Measurements from ENCODE around the gene SLC38A4. TPM values are rescaled to one million over a fixed set of nuclear protein-coding genes. Genes with fewer than 3 reads are reported as not detected.

The SLC38A4 gene
- total RNA-seq, 1 experiment from 2014 or later: not detected

DNA sequence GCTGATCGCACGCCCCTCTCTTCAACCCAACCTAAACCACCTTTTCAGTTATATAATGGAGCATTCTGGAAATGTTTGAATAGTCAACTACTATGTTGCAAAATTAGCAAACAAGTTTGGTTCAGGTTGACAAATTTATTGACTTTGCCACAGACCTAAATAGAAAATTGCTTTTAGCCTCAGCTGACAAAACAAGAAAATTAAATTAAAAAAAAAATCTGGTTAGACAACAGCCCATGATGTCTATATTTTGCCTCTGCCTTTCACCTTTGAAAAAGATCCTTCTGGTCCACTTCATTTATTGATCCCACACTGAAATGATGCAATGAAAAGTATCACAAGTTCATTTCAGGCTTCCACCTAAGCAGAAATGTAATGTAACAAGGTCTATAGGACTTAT lies 17.5 kb downstream of the SLC38A4 start (continued):
- TF ChIP-seq, protein P1, sequence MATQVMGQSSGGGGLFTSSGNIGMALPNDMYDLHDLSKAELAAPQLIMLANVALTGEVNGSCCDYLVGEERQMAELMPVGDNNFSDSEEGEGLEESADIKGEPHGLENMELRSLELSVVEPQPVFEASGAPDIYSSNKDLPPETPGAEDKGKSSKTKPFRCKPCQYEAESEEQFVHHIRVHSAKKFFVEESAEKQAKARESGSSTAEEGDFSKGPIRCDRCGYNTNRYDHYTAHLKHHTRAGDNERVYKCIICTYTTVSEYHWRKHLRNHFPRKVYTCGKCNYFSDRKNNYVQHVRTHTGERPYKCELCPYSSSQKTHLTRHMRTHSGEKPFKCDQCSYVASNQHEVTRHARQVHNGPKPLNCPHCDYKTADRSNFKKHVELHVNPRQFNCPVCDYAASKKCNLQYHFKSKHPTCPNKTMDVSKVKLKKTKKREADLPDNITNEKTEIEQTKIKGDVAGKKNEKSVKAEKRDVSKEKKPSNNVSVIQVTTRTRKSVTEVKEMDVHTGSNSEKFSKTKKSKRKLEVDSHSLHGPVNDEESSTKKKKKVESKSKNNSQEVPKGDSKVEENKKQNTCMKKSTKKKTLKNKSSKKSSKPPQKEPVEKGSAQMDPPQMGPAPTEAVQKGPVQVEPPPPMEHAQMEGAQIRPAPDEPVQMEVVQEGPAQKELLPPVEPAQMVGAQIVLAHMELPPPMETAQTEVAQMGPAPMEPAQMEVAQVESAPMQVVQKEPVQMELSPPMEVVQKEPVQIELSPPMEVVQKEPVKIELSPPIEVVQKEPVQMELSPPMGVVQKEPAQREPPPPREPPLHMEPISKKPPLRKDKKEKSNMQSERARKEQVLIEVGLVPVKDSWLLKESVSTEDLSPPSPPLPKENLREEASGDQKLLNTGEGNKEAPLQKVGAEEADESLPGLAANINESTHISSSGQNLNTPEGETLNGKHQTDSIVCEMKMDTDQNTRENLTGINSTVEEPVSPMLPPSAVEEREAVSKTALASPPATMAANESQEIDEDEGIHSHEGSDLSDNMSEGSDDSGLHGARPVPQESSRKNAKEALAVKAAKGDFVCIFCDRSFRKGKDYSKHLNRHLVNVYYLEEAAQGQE (IDR thresholded peaks at IDR 0.05; ENCODE audit: low read depth): no peak
- TF ChIP-seq SP1 (IDR thresholded peaks at IDR 0.05; ENCODE audit: low read depth): no peak
- TF ChIP-seq, protein P2, sequence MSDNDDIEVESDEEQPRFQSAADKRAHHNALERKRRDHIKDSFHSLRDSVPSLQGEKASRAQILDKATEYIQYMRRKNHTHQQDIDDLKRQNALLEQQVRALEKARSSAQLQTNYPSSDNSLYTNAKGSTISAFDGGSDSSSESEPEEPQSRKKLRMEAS (IDR thresholded peaks at IDR 0.05): no peak
- no peak for TF ChIP-seq JUND (IDR thresholded peaks at IDR 0.05)
- TF ChIP-seq, protein P3, sequence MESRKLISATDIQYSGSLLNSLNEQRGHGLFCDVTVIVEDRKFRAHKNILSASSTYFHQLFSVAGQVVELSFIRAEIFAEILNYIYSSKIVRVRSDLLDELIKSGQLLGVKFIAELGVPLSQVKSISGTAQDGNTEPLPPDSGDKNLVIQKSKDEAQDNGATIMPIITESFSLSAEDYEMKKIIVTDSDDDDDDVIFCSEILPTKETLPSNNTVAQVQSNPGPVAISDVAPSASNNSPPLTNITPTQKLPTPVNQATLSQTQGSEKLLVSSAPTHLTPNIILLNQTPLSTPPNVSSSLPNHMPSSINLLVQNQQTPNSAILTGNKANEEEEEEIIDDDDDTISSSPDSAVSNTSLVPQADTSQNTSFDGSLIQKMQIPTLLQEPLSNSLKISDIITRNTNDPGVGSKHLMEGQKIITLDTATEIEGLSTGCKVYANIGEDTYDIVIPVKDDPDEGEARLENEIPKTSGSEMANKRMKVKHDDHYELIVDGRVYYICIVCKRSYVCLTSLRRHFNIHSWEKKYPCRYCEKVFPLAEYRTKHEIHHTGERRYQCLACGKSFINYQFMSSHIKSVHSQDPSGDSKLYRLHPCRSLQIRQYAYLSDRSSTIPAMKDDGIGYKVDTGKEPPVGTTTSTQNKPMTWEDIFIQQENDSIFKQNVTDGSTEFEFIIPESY (IDR thresholded peaks at IDR 0.05; ENCODE audit: extremely low read depth, insufficient replicate concordance, low read length): no peak
- TF ChIP-seq RAD21 (IDR thresholded peaks at IDR 0.05; ENCODE audit: low read depth): no peak
- no peak for TF ChIP-seq CEBPB (IDR thresholded peaks at IDR 0.05; ENCODE audit: low read depth)
- TF ChIP-seq EGR1 (IDR thresholded peaks at IDR 0.05; ENCODE audit: low read depth): no peak
- TF ChIP-seq POLR2A (IDR thresholded peaks at IDR 0.05; ENCODE audit: borderline replicate concordance, extremely low read depth, insufficient read depth, insufficient read length): no peak
- TF ChIP-seq SIN3A (IDR thresholded peaks at IDR 0.05; ENCODE audit: low read depth): no peak
- TF ChIP-seq SRF (IDR thresholded peaks at IDR 0.05; ENCODE audit: low read depth): no peak

DNA sequence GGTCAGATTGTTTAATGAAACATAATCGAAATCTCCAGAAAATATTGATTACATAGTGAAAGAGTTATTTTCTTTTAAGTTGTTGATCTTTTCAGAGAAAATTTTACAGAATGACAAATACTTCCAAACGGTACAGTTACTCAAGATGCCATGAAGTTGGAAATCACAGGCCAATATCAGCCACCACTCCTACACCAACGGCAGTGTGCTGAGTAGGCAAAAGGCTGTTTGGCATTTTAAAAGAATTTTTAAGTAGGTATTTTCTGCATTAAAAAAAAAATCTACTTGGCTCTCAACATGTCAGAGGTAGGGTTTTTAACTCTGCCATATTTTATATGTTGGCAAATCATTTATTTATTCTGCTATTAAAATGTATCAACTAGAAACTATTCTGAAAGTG lies 21.7 kb downstream of the SLC38A4 start:
- Histone ChIP-seq H3K36me3 (ENCODE audit: control insufficient read depth in 1 of 2, insufficient read depth in 2 of 2, low read length in 2 of 2) (no peaks in the 10 kb centered on the region), H4K20me1 (ENCODE audit: insufficient read depth) (no peaks in the 10 kb centered on the region), H2AFZ (ENCODE audit: low read depth, low read length, poor library complexity, severe bottlenecking) (no peak overlapping the region), H3K4me3 (replicated peaks in 1 of 2; ENCODE audit: low read depth in 1 of 2, low read length in 2 of 2) (no peak overlapping the region), H3K4me2 (ENCODE audit: low read length) (no peak overlapping the region), H3K9me3 (ENCODE audit: control insufficient read depth in 1 of 2, insufficient read depth in 1 of 2, low read depth in 1 of 2, low read length in 2 of 2) (no peaks in the 10 kb centered on the region), H3K9me2 (ENCODE audit: insufficient read depth) (no peaks in the 10 kb centered on the region), H3K27ac (ENCODE audit: low read depth, low read length) (no peak overlapping the region), H3K9ac (ENCODE audit: low read length) (no peak overlapping the region), H3K79me2 (ENCODE audit: insufficient read depth, low read length) (no peaks in the 10 kb centered on the region), H3K27me3 (ENCODE audit: insufficient read depth, low read length) (no peaks in the 10 kb centered on the region), H3K4me1 (ENCODE audit: control insufficient read depth in 1 of 2, insufficient read depth in 2 of 2, low read length in 2 of 2) (no peaks in the 10 kb centered on the region)
- TF ChIP-seq CEBPB (IDR thresholded peaks at IDR 0.05; ENCODE audit: low read depth) (no peak), POLR2A (IDR thresholded peaks at IDR 0.05; ENCODE audit: borderline replicate concordance, extremely low read depth, insufficient read depth, insufficient read length) (no peak), JUND (IDR thresholded peaks at IDR 0.05) (no peak), CBX3 (IDR thresholded peaks at IDR 0.05; ENCODE audit: low read depth) (no peak), ZFX (IDR thresholded peaks at IDR 0.05) (no peak), EZH2 (IDR thresholded peaks at IDR 0.05) (no peak)
- TF ChIP-seq, protein P3 (IDR thresholded peaks at IDR 0.05; ENCODE audit: extremely low read depth, insufficient replicate concordance, low read length): no peak
- ChIA-PET CTCF (interaction anchor here (0.7 kb wide), 1 partner anchor 15 kb away, joined by 3 read pairs; no protein-coding TSS in a partner anchor), POLR2A (no interaction called here), RAD21 (ENCODE audit: low non-redundant PET in 1 of 2, low total read pairs in 2 of 2, uncharacterized antibody in 2 of 2, unreplicated experiment in 2 of 2) (no interaction called here)
- intact Hi-C loops (cut with micrococcal nuclease): no loop called here
- no TSS peak for BruUV-seq (replicated peaks)
- ATAC-seq (no peak), DNase-seq (ENCODE audit: low read depth, low spot score) (no peak)

Measured in HCT116 (cell line).